Stimulated activated CD8-positive, alpha-beta memory T cell treated with anti-CD3 and anti-CD28 coated beads, Interleukin-15, amount 100 ng/mL, for 1 hour (primary cell): ENCODE data around the gene ID2.
"Not testable (repeated sequence)": the region's sequence is repeated elsewhere in the genome, so short reads cannot be mapped to it uniquely, and the experiment has no call there.

Source experiments
- DNase-seq: peaks from one replicate; pipeline ENCODE4 v3.0.0-alpha.2; 2020; ENCODE audit warnings: low read depth

The ID2 gene

DNA sequence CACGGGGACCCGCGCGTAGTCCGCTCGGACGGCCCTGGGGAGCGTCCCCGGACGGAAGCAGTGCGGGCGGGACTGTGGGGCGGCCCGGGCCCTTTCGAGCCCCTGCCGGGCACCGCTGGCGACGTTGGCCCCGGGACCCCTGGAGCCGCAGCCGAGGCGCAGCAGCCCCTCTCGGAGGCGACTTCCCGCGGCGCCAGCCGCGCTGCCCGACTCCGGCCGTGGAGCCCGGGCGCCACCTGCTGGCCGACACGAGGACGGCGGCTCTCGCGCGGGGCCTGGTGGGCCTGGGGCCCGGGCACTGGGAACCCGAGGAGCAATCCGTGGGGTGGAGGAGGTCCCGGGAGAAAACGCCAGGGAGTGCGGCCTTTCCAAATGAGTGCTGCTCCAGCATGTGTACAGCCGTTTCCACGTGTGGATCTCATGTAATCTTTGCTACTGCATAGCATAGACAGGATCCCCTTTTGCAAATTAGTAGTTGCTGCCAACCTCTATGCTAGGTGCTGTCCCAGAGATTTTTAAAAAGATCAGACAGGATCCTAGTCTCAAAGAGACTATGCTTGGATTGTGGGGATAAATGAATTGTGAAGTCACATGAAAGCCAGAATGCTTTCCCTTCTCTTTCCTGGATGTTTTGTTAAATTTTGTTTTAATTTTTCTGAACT lies 4.0 kb downstream of the ID2 start:
- peak; percentile 68 for DNase-seq

DNA sequence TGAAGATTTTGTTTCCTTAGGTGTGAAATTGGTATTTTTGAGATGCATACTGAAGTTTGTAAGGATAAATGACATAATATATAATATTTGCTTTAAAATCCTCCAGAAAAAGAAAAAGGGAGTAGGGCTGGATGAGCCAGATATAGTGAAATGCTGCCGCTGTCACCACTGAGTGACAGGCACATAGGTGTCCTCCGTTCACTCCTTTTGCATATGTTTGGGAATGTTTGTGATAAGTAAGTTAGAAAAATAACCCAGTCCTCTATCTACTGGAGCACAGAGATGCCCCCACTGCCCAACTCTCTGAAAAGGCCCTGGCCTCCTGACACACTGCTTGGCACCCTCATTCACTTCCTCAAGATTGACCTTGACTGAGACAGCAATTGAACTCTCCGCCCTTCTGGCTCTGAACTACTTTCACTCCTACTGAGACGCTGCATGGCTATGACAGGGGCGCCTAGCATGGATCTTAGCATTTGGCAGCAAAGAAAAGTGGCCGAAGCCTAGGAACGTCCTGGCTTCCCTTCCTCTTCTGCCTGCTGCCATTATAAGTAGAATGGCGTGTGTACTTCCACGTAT lies 10.1 kb downstream of the ID2 start:
- no peak for DNase-seq

GRCh38 chr2:8692783-8693156 lies 10.9 kb downstream of the ID2 start:
- no peak for DNase-seq

DNA sequence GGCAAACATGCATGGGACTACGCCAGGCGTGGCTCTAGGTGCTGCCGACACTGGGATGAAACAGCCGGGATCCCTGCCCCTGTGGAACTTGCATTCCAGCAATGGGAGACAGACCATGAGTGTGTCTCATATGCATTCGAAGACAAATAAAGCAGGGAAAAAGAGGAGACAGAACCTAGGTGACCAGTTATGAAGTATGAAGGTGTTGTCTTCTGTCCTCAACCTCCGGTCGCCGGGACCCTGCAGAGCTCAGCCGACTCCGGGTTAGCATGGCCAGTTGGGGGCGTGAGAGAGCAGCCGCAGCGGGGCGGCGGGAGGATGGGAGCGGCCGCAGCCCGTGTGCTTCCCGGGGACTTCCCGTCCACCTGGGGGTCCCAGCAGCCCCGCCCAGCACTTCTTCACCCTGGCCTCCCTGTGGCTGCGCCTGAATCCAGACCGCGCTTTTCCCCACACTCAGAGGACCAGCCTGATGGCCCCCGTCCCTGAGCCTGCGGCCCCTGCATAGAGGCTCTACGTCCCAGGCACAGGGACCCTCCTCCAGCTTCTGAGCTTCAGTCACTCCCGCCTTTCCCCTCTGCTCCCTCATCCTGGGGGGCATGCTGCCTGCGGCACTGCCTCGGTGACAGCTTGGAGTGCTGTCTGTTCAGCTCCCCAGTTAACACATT lies 11.4 kb downstream of the ID2 start:
- no peak for DNase-seq

DNA sequence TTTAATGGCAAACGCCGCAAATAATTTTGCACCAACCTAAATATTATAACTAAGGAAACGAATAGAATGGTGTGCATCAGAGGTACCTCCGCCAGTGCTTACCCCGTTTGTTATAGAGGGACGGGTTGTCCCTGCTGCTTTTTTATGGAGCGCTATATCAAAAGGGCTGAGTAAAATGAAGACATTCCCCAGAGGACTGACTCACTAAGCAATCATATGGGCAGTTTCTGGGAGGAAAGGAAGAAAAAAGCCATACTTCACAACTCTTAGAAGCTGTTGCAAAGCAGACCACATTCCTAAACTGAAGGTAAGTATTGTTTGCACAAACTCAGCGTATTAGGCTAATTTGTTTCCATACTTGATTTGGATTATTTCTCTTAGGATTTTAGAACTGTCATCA lies 12.9 kb downstream of the ID2 start:
- DNase-seq = no peak

- DNase-seq = no peak
These were observed 15.3 kb downstream of the ID2 start for GRCh38 chr2:8697190-8697589.

DNA sequence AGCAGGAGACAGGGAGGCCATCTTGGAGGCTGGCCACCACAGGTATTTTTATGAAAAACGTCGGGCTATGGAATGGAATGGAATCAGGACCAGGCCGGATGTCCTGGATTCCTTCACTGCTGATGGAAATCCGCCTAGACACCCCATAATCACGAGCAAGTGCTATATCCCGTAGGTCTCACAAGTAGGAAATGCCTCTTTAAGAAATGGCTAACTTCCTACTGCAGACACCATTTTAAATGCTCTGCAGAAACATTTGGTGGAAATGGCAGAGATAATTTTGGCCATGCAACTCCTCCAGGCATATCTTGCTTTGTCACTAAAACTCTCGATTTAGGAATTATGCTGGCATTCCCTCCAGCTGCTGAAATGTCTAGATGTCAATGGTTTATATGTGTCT lies 18.0 kb downstream of the ID2 start:
- DNase-seq = no peak

DNA sequence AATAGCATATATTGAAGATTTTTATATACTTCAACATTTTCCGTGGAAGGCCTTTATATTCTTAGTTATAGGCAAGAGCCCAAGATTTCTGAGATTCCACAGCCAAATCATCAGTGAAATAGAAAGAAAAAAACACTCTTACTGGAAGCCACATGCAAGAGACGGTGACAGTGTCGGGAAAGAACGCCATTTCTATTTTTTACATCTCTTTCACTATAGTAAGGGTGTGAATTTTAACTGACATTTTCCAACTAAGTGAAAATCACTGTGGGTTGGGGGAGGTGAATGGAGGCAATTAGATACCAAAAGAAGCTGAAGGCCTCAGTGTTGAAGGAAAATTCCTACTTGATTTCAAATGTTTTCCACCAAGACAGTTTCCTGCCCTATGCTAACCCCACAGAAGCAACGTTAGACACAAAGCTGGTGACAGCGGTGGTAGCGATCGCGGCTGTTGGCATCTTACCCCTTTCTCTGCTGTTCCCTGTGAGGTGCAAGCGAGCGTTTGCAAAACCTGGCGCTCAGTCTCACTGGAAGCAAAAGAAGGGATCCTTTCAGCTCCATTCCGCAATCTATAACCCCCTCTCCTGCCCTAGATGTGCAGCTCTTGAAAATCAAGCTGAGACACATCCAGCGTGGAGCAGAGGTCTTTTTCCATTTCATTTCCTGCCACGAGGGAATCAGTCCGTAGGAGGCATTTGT lies 20.0 kb downstream of the ID2 start:
- no peak for DNase-seq

DNA sequence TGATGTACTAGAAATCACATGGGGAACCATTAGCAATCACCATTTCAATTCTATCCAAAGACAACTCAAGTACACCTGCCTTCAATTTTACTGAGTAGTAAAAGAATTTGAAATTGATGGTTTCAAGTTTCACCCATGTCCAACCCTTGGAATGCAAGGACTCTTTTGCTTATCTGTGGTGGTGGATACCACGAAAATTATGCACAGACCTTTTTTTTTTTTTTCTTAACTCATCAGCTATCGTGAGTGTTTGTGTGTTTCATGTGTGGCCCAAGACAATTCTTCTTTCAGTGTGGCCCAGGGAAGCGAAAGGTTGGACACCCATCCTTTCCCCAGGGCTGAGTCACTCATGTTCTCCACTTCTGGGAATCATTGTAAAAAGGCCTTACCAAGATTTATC lies 23.1 kb downstream of the ID2 start:
- DNase-seq = no peak

GRCh38 chr2:8709611-8710010 lies 27.8 kb downstream of the ID2 start:
- DNase-seq = no peak

- no peak for DNase-seq
These were observed 29.1 kb downstream of the ID2 start for GRCh38 chr2:8710951-8711350.

GRCh38 chr2:8714283-8714682 lies 32.4 kb downstream of the ID2 start:
- no peak for DNase-seq

GRCh38 chr2:8714971-8715370 lies 33.1 kb downstream of the ID2 start:
- no peak for DNase-seq

DNA sequence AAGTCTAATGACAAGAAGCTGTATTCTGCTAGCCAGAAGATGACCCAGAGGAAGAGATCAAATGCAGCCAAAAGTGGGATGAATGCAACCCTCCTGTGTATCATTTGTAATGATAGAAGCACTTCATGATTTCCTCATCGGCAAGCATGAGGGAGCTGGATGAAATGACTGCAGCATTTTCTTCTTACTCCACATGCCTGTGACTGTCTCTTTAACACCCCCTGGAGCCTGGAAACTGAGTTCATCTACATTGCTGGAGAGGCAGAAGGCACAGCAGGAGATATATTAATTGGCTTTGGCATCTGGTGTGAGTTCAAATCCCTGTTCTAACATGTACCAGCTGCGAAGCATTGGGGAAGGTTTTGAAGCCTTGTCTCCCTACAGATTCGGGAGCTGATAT lies 37.7 kb downstream of the ID2 start:
- DNase-seq = no peak

GRCh38 chr2:8720741-8721140 lies 38.9 kb downstream of the ID2 start:
- no peak for DNase-seq

GRCh38 chr2:8721410-8721809 lies 39.6 kb downstream of the ID2 start:
- DNase-seq = no peak

- no peak for DNase-seq
These were observed 41.1 kb downstream of the ID2 start for GRCh38 chr2:8722986-8723385.

- no peak for DNase-seq
These were observed 44.0 kb downstream of the ID2 start for GRCh38 chr2:8725838-8726237.

DNA sequence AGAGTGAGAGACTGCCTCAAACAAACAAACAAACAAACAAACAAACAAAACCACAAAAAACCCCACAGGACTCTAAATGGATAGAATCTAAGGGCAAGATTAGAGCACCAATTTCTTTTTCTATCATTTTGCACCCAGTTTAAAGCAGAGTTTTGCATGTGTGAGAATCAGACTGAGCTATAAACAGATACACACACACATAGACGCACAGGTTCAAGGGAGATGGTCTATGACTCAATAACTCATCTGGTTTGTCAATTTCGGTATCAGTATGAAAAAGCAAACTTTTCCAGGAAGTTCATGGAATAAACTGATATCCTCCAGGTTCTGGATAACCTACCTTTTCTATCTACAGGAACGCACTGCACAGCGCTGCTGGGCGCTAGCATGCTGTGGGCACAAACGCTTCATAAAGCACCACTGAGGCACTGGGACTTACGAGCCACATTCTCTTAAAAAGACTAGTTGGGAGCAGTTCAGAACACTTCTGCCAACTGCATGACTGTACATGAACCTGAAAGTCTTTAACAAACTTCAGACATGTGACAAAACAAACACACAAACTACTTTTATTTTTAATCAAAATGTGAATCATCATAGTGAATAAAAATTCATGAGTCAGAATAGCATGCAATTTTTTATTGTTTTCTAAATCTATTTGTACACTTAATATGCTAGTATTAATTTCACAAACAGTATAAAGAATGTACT lies 46.6 kb downstream of the ID2 start:
- no peak for DNase-seq

DNA sequence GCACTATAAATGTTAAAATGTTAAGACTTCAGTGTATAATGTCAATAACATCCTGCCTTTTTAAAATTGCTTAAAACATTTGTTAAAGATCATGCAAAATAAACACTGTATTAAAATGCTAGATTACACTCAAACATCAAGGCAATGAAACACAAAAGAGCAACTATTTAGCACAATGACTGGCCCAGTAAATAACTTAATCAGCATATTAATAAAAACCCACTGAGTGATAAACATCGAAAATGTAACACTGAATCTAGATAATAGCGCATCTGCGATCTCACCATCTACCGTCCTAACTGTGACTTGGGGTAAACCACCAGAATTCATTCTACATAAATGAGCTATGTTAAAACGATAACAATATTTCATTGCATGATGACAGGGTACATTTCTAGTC lies 47.2 kb downstream of the ID2 start:
- not testable (repeated sequence) for DNase-seq

DNA sequence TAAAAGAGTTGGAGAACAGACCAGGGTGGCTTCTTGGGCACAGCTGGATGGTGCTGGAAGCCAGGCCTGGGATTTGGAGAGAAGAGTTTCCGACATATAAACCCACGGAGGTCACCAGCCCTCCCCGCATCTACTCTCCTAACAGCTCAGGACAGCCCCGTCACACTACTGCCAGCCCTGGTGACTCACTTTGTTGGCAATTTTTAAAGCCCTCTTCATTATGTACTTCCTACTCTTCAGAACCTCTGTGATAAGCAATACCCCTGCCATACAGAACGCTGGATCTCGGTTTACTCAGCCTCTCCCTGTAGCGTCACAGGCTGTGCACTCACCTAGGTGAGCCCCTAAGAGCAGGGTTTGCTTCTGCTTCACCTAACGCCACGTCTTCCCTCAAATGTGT lies 48.1 kb downstream of the ID2 start:
- no peak for DNase-seq

DNA sequence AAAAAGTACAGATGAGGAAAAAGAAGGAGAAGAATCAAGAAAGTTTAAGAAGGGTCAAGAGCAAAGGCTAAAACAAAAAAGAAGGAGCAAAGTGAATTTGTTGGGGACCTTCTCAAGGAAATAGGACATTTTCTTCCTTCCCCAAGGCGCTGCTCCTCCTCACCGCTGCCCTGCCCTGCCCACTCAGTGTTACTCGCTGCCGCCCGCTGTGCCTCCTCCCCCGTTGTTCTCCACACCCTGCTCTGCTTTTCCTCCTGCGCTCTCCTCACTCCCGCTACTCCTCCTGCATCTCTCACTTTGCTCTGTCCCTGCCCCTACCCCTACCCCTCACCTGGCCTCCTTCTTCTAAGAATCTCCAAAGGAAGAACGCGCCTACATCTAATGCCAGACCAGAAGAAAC lies 50.7 kb downstream of the ID2 start:
- no peak for DNase-seq
